Measurements from ENCODE around the gene PRSS50. TPM values are rescaled to one million over a fixed set of nuclear protein-coding genes. Genes with fewer than 3 reads are reported as not detected.

The PRSS50 gene
- polyA plus RNA-seq, 1 of the 3 experiments (the other 2 are of a cell fraction), result not detected

DNA sequence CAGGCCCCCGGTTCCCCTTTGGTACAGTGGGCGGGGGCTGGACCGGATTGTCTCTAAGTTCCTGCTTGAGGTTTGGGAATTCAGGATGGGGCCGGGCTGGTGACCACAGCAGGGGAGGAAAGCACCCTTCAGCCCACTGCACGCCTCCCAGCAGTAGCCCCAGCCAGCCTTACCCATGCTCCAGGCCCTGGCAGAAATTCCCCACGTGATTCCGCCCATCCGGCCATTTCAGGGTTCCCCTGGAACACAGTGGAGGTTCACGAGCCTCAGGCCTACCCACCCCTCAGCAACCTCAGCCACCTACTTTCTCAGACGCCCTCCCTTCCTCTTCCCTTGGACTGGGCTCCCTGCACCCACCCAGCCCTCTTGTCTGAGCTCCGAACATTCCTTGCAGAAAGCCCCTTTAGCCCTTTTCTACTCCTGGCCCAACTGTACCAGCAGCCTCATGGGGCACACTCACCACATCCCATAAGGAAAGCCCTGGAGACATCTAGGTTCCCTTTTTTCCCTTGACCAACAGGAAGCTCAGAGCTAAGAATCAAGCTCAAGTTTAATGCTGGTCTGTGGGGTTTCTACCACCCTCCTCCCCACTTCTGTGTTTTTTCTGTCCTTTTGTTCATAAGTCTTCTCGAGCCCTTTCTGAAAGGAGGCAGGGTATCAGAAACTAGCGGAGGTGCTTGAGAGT lies 35.7 kb downstream of the PRSS50 start:
- 65% methylated on average over 10 of the region's 13 CpGs for WGBS (ENCODE audit: low lambda C conversion rate)
- Histone ChIP-seq H4K20me1 (ENCODE audit: insufficient read depth) (no peaks in the 10 kb centered on the region), H3K27ac (ENCODE audit: low read depth in 2 of 2, low read length in 1 of 2) (no peak overlapping the region), H3F3A (replicated peaks; ENCODE audit: insufficient read depth) (no peaks in the 10 kb centered on the region), H3K27me3 (ENCODE audit: insufficient read depth) (no peaks in the 10 kb centered on the region), H3K4me3 (ENCODE audit: low read depth in 2 of 2, low read length in 1 of 2) (no peak overlapping the region), H3K4me2 (no peak overlapping the region), H3K9me2 (no peaks in the 10 kb centered on the region), H2AFZ (ENCODE audit: low read depth) (no peak overlapping the region), H3K36me3 (replicated peaks in 1 of 2; ENCODE audit: control insufficient read depth in 1 of 2, insufficient read depth in 2 of 2, low read length in 1 of 2) (no peaks in the 10 kb centered on the region), H3K9ac (no peak overlapping the region), H3K9me3 (no peaks in the 10 kb centered on the region), H3K4me1 (ENCODE audit: control insufficient read depth in 1 of 2, insufficient read depth in 2 of 2, low read depth in 1 of 2, low read length in 1 of 2) (no peaks in the 10 kb centered on the region; a peak in 1 of 4 replicates), H3K79me2 (ENCODE audit: insufficient read depth) (no peaks in the 10 kb centered on the region)
- ChIA-PET POLR2A (no interaction called here), CTCF (interaction anchor here (1.2 kb wide), 1 partner anchor 194 kb away, joined by 4 read pairs; no protein-coding TSS in a partner anchor)
- TF ChIP-seq MXI1 (IDR thresholded peaks at IDR 0.05; ENCODE audit: low read depth, low read length) (no peak), TAF1 (IDR thresholded peaks at IDR 0.05; ENCODE audit: borderline replicate concordance, low read depth, low read length) (no peak), RCOR1 (IDR thresholded peaks at IDR 0.05; ENCODE audit: low read length) (no peak), JUND (IDR thresholded peaks at IDR 0.05) (no peak), FOXJ3 (CRISPR knock-in tag; IDR thresholded peaks at IDR 0.05) (no peak), EZH2phosphoT487 (IDR thresholded peaks at IDR 0.05; ENCODE audit: borderline replicate concordance, low read depth) (no peak), TCF12 (IDR thresholded peaks at IDR 0.05) (no peak), SMC3 (IDR thresholded peaks at IDR 0.05; ENCODE audit: low read depth, low read length) (no peak)
- TF ChIP-seq, protein P1, sequence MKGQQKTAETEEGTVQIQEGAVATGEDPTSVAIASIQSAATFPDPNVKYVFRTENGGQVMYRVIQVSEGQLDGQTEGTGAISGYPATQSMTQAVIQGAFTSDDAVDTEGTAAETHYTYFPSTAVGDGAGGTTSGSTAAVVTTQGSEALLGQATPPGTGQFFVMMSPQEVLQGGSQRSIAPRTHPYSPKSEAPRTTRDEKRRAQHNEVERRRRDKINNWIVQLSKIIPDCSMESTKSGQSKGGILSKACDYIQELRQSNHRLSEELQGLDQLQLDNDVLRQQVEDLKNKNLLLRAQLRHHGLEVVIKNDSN (IDR thresholded peaks at IDR 0.05; ENCODE audit: borderline replicate concordance, low read depth), result no peak
- no peak for DNase-seq

DNA sequence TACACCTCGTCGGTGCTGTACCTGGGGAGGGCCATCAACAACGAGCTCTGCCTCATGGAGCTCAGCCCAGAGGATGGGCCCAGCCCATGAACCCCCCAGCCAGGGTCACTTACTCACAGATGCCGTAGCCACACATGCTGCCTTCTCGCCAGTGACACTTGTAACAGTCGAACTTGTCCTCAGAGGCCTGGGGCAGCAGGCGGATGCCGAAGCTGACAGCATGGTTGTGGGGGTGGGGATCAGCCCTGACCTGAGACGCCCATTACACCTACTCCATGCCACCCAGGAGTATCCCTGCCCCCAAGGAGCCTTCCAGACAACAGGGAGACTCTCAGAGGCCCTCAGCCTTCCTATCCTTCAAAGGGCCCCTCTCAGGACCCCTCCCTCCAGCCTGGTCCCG lies 36.3 kb downstream of the PRSS50 start:
- no peak for DNase-seq
- ChIA-PET POLR2A (no interaction called here), CTCF (interaction anchor here (0.7 to 1.2 kb wide), 2 partner anchors 21 to 193 kb away, joined by 3 to 4 read pairs; no protein-coding TSS in a partner anchor)
- no peaks in the 10 kb centered on the region for H3K79me2 ChIP-seq (ENCODE audit: insufficient read depth)
- no peaks in the 10 kb centered on the region; a peak in 1 of 4 replicates for H3K4me1 ChIP-seq (ENCODE audit: control insufficient read depth in 1 of 2, insufficient read depth in 2 of 2, low read depth in 1 of 2, low read length in 1 of 2)
- H3K27me3 ChIP-seq (ENCODE audit: insufficient read depth), result no peaks in the 10 kb centered on the region
- H3K4me3 ChIP-seq (ENCODE audit: low read depth in 2 of 2, low read length in 1 of 2), result no peak overlapping the region
- H2AFZ ChIP-seq (ENCODE audit: low read depth), result no peak overlapping the region
- H3K9me3 ChIP-seq, result no peaks in the 10 kb centered on the region
- 53% methylated on average over 2 of the region's 10 CpGs for WGBS (ENCODE audit: low lambda C conversion rate)
- no peaks in the 10 kb centered on the region for H3K9me2 ChIP-seq
- H4K20me1 ChIP-seq (ENCODE audit: insufficient read depth), result no peaks in the 10 kb centered on the region
- H3K9ac ChIP-seq, result no peak overlapping the region
- H3K4me2 ChIP-seq, result no peak overlapping the region
- H3K27ac ChIP-seq (ENCODE audit: low read depth in 2 of 2, low read length in 1 of 2), result no peak overlapping the region
- no peaks in the 10 kb centered on the region for H3K36me3 ChIP-seq (replicated peaks in 1 of 2; ENCODE audit: control insufficient read depth in 1 of 2, insufficient read depth in 2 of 2, low read length in 1 of 2)
- no peaks in the 10 kb centered on the region for H3F3A ChIP-seq (replicated peaks; ENCODE audit: insufficient read depth)
- TF ChIP-seq, protein P2, sequence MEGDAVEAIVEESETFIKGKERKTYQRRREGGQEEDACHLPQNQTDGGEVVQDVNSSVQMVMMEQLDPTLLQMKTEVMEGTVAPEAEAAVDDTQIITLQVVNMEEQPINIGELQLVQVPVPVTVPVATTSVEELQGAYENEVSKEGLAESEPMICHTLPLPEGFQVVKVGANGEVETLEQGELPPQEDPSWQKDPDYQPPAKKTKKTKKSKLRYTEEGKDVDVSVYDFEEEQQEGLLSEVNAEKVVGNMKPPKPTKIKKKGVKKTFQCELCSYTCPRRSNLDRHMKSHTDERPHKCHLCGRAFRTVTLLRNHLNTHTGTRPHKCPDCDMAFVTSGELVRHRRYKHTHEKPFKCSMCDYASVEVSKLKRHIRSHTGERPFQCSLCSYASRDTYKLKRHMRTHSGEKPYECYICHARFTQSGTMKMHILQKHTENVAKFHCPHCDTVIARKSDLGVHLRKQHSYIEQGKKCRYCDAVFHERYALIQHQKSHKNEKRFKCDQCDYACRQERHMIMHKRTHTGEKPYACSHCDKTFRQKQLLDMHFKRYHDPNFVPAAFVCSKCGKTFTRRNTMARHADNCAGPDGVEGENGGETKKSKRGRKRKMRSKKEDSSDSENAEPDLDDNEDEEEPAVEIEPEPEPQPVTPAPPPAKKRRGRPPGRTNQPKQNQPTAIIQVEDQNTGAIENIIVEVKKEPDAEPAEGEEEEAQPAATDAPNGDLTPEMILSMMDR (IDR thresholded peaks at IDR 0.05), result no peak
- TF ChIP-seq POLR2AphosphoS5 (IDR thresholded peaks at IDR 0.05; ENCODE audit: low read depth, low read length), result no peak
- no peak for TF ChIP-seq CHD2 (IDR thresholded peaks at IDR 0.05; ENCODE audit: low read length, partially characterized antibody)
- TF ChIP-seq TEAD4 (IDR thresholded peaks at IDR 0.05; ENCODE audit: borderline replicate concordance, insufficient read depth), result no peak
- TF ChIP-seq FOSL2 (IDR thresholded peaks at IDR 0.05; ENCODE audit: borderline replicate concordance, low read depth), result no peak
- no peak for TF ChIP-seq FOXM1 (IDR thresholded peaks at IDR 0.05; ENCODE audit: low read depth)
- no peak for TF ChIP-seq TCF12 (IDR thresholded peaks at IDR 0.05)
- TF ChIP-seq, protein P3, sequence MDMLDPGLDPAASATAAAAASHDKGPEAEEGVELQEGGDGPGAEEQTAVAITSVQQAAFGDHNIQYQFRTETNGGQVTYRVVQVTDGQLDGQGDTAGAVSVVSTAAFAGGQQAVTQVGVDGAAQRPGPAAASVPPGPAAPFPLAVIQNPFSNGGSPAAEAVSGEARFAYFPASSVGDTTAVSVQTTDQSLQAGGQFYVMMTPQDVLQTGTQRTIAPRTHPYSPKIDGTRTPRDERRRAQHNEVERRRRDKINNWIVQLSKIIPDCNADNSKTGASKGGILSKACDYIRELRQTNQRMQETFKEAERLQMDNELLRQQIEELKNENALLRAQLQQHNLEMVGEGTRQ (IDR thresholded peaks at IDR 0.05; ENCODE audit: borderline replicate concordance, low read depth, low read length), result no peak
- no peak for TF ChIP-seq RFX5 (IDR thresholded peaks at IDR 0.05; ENCODE audit: low read length)
- no peak for TF ChIP-seq JUND (IDR thresholded peaks at IDR 0.05)
- TF ChIP-seq, protein P4, sequence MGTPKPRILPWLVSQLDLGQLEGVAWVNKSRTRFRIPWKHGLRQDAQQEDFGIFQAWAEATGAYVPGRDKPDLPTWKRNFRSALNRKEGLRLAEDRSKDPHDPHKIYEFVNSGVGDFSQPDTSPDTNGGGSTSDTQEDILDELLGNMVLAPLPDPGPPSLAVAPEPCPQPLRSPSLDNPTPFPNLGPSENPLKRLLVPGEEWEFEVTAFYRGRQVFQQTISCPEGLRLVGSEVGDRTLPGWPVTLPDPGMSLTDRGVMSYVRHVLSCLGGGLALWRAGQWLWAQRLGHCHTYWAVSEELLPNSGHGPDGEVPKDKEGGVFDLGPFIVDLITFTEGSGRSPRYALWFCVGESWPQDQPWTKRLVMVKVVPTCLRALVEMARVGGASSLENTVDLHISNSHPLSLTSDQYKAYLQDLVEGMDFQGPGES (IDR thresholded peaks at IDR 0.05; ENCODE audit: low read depth, low read length), result no peak
- no peak for TF ChIP-seq FOXJ3 (CRISPR knock-in tag; IDR thresholded peaks at IDR 0.05)
- TF ChIP-seq, protein P5, sequence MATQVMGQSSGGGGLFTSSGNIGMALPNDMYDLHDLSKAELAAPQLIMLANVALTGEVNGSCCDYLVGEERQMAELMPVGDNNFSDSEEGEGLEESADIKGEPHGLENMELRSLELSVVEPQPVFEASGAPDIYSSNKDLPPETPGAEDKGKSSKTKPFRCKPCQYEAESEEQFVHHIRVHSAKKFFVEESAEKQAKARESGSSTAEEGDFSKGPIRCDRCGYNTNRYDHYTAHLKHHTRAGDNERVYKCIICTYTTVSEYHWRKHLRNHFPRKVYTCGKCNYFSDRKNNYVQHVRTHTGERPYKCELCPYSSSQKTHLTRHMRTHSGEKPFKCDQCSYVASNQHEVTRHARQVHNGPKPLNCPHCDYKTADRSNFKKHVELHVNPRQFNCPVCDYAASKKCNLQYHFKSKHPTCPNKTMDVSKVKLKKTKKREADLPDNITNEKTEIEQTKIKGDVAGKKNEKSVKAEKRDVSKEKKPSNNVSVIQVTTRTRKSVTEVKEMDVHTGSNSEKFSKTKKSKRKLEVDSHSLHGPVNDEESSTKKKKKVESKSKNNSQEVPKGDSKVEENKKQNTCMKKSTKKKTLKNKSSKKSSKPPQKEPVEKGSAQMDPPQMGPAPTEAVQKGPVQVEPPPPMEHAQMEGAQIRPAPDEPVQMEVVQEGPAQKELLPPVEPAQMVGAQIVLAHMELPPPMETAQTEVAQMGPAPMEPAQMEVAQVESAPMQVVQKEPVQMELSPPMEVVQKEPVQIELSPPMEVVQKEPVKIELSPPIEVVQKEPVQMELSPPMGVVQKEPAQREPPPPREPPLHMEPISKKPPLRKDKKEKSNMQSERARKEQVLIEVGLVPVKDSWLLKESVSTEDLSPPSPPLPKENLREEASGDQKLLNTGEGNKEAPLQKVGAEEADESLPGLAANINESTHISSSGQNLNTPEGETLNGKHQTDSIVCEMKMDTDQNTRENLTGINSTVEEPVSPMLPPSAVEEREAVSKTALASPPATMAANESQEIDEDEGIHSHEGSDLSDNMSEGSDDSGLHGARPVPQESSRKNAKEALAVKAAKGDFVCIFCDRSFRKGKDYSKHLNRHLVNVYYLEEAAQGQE (IDR thresholded peaks at IDR 0.05; ENCODE audit: low read depth, low read length), result no peak
